NCI-H2196 (cell line): ENCODE data around the gene OR2D2.
"Not testable (repeated sequence)": the region's sequence is repeated elsewhere in the genome, so short reads cannot be mapped to it uniquely, and the experiment has no call there.

Source experiments
- DNase-seq: peaks from one replicate; lab custom pipeline; 2025; ENCODE audit not compliant: unreplicated experiment; lab: John Stamatoyannopoulos, UW

The OR2D2 gene, protein sequence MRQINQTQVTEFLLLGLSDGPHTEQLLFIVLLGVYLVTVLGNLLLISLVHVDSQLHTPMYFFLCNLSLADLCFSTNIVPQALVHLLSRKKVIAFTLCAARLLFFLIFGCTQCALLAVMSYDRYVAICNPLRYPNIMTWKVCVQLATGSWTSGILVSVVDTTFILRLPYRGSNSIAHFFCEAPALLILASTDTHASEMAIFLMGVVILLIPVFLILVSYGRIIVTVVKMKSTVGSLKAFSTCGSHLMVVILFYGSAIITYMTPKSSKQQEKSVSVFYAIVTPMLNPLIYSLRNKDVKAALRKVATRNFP

DNA sequence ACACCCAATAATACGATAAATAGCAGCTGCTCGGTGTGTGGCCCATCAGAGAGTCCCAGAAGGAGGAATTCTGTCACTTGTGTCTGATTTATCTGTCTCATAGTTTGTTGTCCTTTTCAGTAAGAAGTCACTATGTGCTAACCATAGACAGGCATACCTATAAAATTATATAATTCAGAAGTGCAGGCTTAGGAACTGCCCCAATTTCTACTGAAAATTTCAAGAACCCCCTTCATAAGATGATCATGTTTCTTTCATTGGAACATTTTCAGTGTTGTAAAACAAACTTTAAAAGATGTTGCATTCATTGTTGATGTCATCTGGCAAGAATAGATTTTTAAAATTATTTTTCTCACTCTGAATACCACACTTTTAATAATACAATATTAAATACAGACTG is at the start of gene OR2D2:
TSS of gene OR2D2 (minus strand) at position 101 of the 400 bp plus-strand sequence. CDS start at position 101, 0 bp downstream.
- no peak for DNase-seq

DNA sequence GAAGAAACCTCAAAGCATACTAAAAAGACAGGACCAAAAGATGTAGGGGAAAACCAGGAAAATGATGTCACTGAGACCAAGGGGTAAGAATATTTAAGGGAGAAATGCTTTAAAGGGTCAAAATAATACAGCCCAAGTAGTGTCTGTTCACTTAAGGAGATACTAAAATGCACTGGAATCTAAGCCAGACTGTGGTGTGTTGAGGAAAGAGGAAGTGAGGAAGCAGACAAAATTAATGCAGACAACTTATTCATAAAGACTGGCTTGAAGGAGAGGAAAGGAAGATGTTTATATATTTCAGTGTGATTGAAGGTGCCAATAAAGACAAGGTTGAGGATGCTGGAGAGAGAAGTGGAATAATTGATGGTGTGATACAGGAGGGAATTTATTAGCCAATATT is 49.7 kb upstream of the OR2D2 start:
- DNase-seq: no peak

DNA sequence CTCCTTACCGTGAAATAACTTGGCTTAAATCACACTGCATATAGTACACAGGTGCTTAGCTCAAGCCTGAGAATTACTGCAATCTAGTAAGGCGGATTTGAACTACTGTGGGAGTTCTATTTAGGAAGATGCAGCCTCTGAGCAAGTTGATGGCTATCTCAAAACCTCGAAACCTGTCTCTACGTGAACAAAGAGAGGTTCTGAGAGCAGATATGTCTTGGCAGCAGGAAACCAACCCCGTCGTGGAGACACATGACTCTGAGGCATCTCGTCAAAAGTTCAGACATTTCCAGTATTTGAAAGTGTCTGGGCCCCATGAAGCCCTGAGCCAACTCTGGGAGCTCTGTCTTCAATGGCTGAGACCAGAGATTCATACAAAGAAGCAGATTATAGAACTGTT is 39.8 kb upstream of the OR2D2 start:
- DNase-seq: no peak

DNA sequence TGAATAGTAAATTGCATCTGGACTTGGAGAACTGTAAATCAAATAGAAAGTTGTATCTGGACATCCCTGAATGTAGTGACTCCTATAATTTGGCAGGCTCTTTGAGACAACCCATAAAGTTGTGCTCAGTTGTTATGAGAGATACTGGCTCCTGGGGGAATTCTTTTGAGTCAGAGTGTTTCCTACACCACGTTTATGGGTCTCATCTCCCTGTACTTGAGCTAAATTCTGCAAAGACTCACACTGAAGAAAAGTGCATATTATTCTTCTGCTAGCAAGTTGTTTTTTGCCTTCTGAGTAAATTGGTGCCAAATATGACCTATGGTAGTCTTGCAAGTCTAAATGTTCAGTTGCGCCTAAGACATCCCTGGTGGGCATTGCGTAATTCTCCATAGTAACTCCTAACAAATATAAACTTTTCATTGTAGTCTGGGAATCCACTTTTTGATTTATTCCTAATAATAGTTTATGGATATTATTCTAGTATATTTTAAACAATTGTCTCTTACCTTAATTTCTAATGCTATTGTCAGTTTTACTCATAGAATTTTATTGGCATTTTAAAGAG is 38.9 kb upstream of the OR2D2 start:
- DNase-seq: no peak

DNA sequence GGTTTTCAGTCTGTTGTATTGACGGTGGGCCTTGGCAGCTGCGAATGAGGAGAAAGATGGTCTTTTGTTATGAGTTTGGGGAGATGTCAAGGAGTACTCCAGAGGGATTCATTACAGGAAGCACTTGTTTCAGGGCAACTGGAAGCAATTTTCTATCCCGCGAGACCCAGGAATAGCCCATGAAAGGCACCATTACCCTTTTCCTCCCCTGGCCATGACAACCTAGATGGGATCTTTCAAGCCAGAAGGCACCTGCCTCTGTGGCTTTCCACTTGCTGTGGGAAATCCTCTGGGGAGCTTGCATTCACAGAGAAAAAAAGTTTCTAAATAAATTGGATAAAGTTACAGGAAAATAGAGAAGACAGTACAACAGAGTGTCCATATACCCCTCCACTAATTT is 36.6 kb upstream of the OR2D2 start:
- DNase-seq: no peak

DNA sequence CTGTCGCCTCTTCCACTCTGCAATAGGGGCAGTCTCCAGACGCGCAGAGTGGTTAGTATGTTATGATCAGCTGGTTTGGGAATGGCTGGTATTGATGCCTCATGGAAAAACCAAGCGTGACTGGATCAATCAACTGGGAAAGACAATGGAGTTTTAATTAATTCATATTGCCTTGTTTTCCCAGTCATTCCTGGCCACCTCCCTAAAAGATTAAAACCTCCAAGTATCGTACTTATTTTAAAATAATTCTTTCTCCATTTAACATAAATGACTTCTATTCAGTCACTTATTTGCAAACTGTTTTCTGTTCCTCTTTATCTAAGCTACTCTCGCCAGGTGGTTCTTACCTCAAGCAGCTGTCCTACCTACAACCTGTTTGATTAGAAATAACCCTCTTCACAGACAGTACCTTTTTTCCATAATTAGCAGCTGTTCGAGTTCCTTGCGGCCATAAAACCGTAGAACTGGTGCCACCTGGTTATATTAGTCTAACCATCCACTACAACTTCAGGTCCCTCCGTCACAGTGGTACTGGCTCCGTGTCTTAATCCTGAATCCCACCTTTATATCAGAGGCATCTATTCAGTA is 34.8 kb upstream of the OR2D2 start:
- no peak for DNase-seq

DNA sequence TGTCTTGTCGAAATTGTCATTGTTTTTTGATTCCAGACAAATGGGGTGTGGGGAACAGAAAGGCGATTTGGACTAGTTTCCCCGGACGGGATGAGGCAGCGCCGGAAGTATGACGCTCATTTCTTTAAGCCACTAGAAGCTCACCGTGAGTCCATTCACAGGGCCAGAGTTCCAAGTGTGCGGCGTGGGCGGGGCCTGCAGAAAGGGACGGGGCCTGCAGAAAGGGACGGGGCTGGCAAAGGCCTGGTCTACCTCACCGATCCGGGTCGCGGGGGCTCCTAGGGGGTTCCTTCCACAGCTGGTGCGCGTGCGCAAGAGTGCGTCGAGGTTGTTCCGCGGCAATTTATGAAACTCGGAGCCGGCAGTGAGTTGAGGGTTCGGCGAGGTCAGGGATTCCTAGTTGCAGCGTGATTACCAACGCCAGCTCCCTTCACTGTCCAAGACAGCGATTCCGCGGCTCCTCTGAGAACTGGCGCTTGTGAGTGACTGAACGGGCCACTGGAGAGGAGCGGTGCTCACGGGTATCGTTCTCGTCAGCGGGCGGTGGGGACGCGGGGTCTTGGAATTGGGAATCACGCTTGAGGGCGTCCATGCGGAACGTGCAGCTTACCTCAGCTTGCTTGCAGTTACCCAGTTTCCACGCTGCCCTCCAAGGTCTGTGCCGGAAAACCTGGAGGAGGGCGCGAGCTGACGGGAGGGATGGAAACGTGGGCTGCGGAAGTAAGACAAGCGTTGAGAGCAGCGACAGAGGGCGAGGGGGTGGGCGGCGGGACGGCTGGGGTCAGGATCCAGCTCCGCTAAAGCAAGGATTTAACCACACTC is 34.1 kb upstream of the OR2D2 start, which contains the start of gene ZNF215:
TSS of gene ZNF215 (plus strand) at position 219 of the 822 bp plus-strand sequence. CDS start 5,847 bp downstream, outside the sequence.
- DNase-seq: peak; percentile 76

DNA sequence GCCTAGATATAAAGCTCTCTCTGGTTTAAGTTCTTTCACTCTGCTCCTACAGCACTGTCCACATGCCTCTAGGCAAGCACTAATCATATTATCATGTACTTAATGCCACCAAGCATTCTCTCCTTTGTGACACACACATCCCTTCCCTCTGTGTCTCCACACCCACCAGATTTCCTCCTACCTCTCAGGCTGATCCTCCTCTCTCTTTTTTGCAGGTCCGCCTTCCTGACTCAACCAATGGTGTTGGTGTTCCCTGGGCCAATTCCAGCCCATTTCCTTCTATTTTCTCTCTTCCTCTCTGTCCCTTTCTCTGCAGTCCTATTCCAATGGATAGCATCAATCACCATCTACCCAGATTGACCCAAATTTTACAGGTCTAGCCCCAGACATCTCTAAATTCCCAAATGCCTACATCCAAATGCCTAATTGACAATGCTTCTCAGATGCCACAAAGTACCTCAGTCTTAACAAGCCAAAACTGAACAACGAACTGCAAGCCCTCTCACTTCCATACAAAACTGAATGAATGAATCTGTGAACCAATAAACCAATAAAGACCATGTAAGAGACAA is 33.4 kb upstream of the OR2D2 start:
- DNase-seq: no peak

DNA sequence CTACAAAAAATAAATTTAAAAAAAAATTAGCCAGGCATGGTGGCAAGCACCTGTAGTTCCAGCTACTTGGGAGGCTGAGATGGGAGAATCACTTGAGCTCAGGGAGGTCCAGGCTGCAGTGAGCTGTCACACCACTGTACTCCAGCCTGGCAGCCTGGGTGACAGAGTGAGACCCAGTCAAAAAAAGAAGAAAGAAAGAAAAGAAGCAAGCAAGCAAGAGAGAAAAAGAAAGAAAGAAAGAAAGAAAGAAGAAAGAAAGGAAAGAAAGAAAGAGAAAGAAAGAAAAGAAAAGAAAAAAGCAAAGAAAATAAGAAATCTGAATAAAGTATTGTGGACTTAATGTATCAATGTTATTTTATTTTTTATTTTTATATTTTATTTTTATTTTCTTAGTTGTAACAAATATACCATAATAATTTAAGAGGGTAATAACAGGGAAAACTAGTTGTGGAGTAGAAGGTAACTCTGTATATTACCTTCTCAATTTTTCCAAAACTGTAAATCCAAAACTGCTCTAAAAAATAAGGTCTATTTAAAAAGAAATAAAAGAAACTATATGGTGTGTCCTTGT is 32.8 kb upstream of the OR2D2 start:
- DNase-seq: no peak

DNA sequence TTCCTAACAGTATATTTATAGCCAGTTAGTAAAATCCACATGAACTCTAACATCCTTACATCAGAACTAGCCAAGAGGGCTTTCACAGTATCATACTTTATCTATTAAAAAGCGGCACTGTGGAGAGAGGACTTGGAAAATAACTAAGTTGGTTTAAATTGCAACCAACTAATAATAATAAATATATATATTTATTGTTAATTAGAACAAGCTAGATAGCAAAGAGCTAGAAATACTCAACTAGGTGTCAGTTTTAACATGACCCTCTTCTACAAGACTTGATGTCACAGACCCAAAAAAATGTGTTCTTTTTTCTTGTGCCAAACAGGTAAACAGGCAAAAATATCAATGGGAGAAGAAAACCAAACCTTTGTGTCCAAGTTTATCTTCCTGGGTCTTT is 28.4 kb upstream of the OR2D2 start, which contains the start of gene OR2D3:
TSS of gene OR2D3 (plus strand) at position 301 of the 400 bp plus-strand sequence. CDS start at position 301, 0 bp downstream.
- DNase-seq: no peak

DNA sequence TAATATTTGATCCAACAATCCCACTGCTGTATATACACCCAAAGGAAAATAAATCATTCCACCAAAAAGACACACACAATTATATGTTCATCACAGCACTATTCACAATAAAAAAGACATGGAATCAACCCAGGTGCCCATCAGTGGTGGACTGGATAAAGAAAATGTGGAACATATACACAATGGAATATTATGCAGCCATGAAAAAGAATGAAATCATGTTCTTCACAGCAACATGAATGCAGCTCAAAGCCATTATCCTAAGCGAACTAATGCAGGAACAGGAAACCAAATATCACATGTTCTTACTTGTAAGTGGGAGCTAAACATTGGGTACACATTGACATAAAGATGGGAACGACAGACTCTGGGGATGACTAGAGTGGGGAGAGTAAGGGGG is 27.4 kb upstream of the OR2D2 start:
- no peak for DNase-seq

DNA sequence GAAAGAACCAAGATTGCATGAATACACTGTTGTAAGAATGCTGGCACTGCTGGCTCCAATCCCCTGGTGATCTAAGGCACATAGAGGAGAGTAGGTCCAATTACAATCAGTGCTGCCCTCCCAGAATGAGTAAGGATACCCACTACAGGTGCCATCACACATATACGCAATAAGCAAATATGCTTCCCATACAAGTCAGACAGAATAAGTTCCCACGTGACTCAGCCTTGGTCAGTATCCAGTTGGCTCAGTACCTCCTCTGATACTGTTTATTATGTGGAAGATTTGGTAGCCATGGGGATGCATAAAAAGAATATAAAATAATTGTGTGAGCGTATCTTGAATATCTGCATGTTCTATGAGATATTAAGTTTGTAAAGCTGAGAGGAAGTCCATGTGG is 19.6 kb upstream of the OR2D2 start:
- DNase-seq: no peak

DNA sequence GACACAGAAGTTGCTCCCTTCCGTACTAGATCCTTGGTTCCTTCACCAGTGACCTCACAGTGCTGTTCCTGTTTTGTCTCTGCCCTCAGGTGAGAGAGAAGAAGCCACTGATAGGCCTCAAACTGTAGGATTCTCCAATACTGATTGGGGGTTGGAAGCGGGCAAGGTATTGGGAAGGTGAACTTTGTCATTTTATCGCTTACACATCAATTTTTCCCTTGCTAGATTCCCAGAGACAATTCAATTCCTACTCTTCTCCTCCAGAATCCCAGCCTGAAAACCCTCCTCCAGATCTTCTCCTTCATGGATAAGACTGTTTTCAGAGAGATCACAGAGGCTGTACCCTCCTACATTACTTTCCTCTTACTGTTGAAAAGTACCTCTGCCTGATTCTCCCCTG is 19.1 kb upstream of the OR2D2 start:
- DNase-seq: no peak

DNA sequence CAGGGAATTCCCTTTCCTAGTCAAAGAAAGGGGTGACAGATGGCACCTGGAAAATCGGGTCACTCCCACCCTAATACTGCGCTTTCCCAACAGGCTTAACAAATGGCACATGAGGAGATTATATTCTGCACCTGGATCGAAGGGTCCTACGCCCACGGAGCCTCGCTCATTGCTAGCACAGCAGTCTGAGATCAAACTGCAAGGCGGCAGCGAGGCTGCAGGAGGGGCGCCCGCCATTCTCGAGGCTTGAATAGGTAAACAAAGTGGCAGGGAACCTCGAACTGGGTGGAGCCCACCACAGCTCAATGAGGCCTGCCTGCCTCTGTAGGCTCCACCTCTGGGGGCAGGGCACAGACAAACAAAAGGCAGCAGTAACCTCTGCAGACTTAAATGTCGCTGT is 12.5 kb upstream of the OR2D2 start:
- not testable (repeated sequence) for DNase-seq

DNA sequence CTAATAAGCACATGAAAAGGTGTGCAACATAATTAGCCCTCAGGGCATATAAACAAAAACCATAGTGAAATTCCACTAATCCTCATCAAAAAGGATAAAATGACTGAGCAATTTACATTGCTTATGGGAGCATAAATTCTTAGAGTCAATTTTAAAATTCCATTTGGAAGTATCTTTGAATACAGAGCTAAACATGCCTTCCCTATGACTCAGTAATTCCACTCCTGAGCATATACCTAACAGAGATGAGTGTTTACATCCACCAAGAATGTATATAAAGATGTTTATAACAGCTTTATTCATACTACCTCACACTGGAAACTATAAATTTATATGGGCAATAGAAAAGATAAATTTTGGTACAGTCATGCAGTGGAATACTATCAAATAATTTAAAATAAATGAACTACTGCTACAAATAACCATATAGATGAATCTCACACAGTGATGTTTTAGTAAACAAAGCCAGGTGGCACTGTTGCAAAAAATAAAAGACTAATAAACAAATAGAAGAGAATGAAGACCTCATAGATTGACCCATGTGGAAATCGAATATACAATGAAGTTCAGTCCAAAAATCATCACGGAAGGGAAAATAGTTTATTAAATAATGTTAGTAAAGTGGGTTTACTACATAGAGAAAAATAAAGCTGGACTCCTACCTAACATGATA is 8.2 kb upstream of the OR2D2 start:
- no peak for DNase-seq

DNA sequence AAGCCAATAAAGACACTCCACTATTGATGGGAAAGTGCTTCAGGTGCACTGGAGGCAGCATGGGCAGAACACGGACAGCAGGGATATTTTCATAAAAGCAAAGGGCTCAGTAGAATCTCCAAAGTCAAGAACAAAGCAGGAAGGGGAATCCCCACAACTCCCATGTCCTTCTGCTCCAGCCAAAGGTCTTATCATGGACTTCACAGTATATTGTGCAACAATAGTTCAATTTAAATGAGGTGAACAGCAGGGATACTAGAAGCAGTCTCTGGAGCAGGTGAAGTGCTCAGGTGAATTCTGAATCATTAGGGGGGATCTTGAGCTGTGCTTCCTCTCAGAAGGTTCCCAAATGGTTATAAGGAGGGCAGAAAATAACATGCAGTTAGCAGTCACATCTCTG is 6.6 kb upstream of the OR2D2 start:
- no peak for DNase-seq

DNA sequence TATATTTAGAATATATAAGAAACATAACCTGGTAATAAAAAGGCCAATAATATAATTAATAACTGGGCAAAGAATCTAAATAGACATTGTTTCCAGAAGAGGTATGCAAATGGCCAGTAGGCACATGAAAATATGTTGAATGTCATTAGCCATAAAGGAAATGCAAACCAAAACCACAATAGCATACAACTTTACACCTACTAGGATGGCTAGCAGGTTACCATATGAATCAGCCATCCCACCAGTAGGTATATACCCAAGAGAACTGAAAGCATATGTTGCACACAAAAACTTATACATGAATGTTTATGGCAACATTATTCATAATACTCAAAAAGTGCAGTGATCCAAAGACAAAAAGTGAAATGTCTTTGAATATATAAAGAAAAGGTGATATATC is 2.7 kb upstream of the OR2D2 start:
- no peak for DNase-seq

DNA sequence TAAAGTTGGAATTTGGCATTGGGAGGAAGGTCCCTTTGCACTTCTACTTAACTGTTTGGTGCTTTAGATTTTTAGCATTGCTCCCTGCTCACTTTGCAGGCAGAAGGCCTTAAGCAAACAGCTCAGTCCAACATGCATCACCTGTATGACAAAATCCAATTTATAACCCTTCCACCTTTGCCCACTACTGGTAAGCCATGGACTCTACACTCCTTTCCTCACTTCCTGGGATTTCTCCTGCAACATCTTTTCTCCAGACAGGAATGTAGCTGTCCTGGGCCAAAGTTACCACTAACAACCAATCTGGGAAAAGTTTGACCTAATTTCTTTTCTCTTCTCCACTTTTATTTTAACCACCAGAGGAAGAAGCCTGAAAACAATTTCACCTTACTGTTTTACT is 1.8 kb upstream of the OR2D2 start:
- no peak for DNase-seq

DNA sequence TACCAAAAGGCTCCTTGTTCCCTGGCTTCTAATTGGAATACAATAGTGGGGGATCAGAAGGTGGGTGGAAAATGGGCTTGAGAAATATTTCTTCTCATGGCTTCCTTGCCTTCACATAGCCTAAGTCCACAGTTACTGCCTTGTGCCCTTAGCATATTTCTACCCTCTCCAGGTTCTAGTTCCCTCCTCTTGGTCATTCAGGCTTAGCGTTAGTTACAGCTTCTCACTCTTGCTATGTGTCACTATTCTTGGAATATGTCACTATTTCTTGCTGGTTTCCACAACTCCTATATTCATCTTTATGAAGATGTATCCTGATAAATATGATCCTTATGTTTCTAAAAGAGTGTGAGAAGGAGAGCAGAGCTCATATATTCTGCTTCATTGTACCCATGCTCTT is 2.5 kb downstream of the OR2D2 start:
- no peak for DNase-seq

DNA sequence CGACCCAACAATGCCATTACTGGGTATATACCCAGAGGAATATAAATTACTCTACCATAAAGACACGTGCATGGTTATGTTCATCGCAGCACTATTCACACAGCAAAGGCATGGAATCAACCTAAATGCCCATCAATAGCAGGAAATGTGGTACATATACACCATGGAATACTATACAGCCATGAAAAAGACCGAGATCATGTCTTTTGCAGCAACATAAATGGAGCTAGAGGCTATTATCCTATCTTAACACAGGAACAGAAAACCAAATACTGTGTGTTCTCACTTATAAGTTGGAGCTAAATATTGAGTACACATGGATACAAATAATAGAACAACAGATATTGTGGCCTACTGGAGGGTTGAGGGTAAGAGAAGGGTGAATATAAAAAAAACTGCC is 3.5 kb downstream of the OR2D2 start:
- DNase-seq: no peak
